Colonic mucosa (tissue), 4 donors: ENCODE measurements around the gene RTL1. TPM values are rescaled to one million over a fixed set of nuclear protein-coding genes. Genes with fewer than 3 reads are reported as not detected.

Experiments
- DNase-seq: peaks from one replicate; pipeline ENCODE4 v3.0.0-alpha.2; 2020
- H3K27ac ChIP-seq: fragments of 200-600 bp; one replicate; pipeline ENCODE4 v1.8.0; 2021
- H3K27me3 ChIP-seq: fragments of 200-600 bp; one replicate; pipeline ENCODE4 v1.8.0; 2021
- H3K36me3 ChIP-seq: fragments of 200-600 bp; one replicate; pipeline ENCODE4 v1.8.0; 2021
- H3K4me1 ChIP-seq: fragments of 200-600 bp; one replicate; pipeline ENCODE4 v1.8.0; 2021; ENCODE audit warnings: mild to moderate bottlenecking
- H3K4me3 ChIP-seq: fragments of 200-600 bp; one replicate; pipeline ENCODE4 v1.8.0; 2021
- H3K9ac ChIP-seq, 2 donors: one replicate each; pipeline ENCODE4 v1.7.0; 2013; ENCODE audit warnings: control low read depth in 2 of 2, low read depth in 2 of 2, low read length in 2 of 2
- H3K9me3 ChIP-seq: fragments of 200-600 bp; one replicate; pipeline ENCODE4 v1.8.0; 2021
- CTCF ChIP-seq: fragments of 200-600 bp; IDR thresholded peaks from one replicate; pipeline ENCODE4 v1.8.0; 2022; ENCODE audit warnings: antibody characterized with exemption, mild to moderate bottlenecking
- intact Hi-C: fragments of 100-400 bp; cut with DNase I; formaldehyde crosslinking; loops from one replicate; pipeline ENCODE4 v1.14.1; 2022
- total RNA-seq, 2 donors: library from RNA; stranded (reverse); fragmentation: NEBNext Ultra II Directional in 1 of 2; extraction: Animal tissue kit (Norgen Biotek cat#: 25700) in 1 of 2; gene quantifications; one replicate each; pipeline ENCODE4 v1.2.1, GENCODE V29; 2021
- donor health status: healthy.
- donor health status: DM: no; HTN: no; CAD: no.
- donor health status: DM: no; HTN: no; CAD: no.

Gene RTL1
- total RNA-seq, 2 donors from 2014 or later = not detected

- H3K27ac ChIP-seq = no peak overlapping the region
- H3K9ac ChIP-seq = no peak overlapping the region
- no peaks in the 10 kb centered on the region for H3K36me3 ChIP-seq
- H3K4me3 ChIP-seq = no peak overlapping the region
- TF ChIP-seq CTCF = no peak
- no peak for DNase-seq
- no peaks in the 10 kb centered on the region for H3K9me3 ChIP-seq
- peaks cover 4% of the 10 kb centered on the region for H3K4me1 ChIP-seq
- no peaks in the 10 kb centered on the region for H3K27me3 ChIP-seq
- intact Hi-C loops = no loop called here
Observed at GRCh38 chr14:100846309-100846859, 57.1 kb downstream of the RTL1 start.

GRCh38 chr14:100845341-100845740 lies 58.2 kb downstream of the RTL1 start:
- H3K36me3 ChIP-seq = no peaks in the 10 kb centered on the region
- no peak overlapping the region for H3K4me3 ChIP-seq
- no peak overlapping the region for H3K9ac ChIP-seq
- peaks cover 4% of the 10 kb centered on the region for H3K4me1 ChIP-seq
- H3K27ac ChIP-seq = no peak overlapping the region
- no peak for TF ChIP-seq CTCF
- no peaks in the 10 kb centered on the region for H3K27me3 ChIP-seq
- intact Hi-C loops = no loop called here
- H3K9me3 ChIP-seq = no peaks in the 10 kb centered on the region
- DNase-seq = no peak

GRCh38 chr14:100844846-100845245 lies 58.7 kb downstream of the RTL1 start:
- Histone ChIP-seq H3K9me3 (no peaks in the 10 kb centered on the region), H3K4me3 (no peak overlapping the region), H3K27me3 (no peaks in the 10 kb centered on the region), H3K9ac (no peak overlapping the region), H3K27ac (no peak overlapping the region), H3K36me3 (no peaks in the 10 kb centered on the region), H3K4me1 (peaks cover 4% of the 10 kb centered on the region)
- DNase-seq = no peak
- intact Hi-C loops = no loop called here
- TF ChIP-seq CTCF = no peak

GRCh38 chr14:100844421-100844820 lies 59.1 kb downstream of the RTL1 start:
- H3K9ac ChIP-seq = no peak overlapping the region
- DNase-seq = no peak
- no peak overlapping the region for H3K27ac ChIP-seq
- no peaks in the 10 kb centered on the region for H3K9me3 ChIP-seq
- H3K4me3 ChIP-seq = no peak overlapping the region
- no peak for TF ChIP-seq CTCF
- H3K27me3 ChIP-seq = no peaks in the 10 kb centered on the region
- peaks cover under 1% of the 10 kb centered on the region for H3K4me1 ChIP-seq
- no peaks in the 10 kb centered on the region for H3K36me3 ChIP-seq
- intact Hi-C loops = no loop called here

- intact Hi-C loops = no loop called here
- no peak overlapping the region for H3K4me3 ChIP-seq
- no peak for DNase-seq
Observed at GRCh38 chr14:100844082-100844408, 59.5 kb downstream of the RTL1 start.

More at GRCh38 chr14:100844082-100844408, 59.5 kb downstream of the RTL1 start:
- H3K27ac ChIP-seq = no peak overlapping the region
- H3K27me3 ChIP-seq = no peaks in the 10 kb centered on the region
- no peaks in the 10 kb centered on the region for H3K36me3 ChIP-seq
- no peaks in the 10 kb centered on the region for H3K9me3 ChIP-seq
- no peak for TF ChIP-seq CTCF
- no peaks in the 10 kb centered on the region for H3K4me1 ChIP-seq
- H3K9ac ChIP-seq = no peak overlapping the region
